ENCODE data around the gene PDE4A. TPM values are rescaled to one million over a fixed set of nuclear protein-coding genes. Genes with fewer than 3 reads are reported as not detected.
"Not testable (repeated sequence)": the region's sequence is repeated elsewhere in the genome, so short reads cannot be mapped to it uniquely, and the experiment has no call there.

Gene PDE4A
- total RNA-seq, 1 experiment from 2014 or later: 3.7 TPM

- CTCF ChIA-PET: no interaction called here
- no peak for DNase-seq
- no peak overlapping the region for H3K27ac Mint-ChIP-seq (ENCODE audit: unreplicated experiment)
- POLR2A ChIA-PET: no interaction called here
- Histone ChIP-seq H3K4me1 (no peaks in the 10 kb centered on the region), H3K9me3 (no peaks in the 10 kb centered on the region), H3K36me3 (ENCODE audit: control insufficient read depth, insufficient read depth, low read length) (no peaks in the 10 kb centered on the region), H3K27me3 (replicated peaks; ENCODE audit: control insufficient read depth, insufficient read depth, low read length) (no peaks in the 10 kb centered on the region), H3K4me3 (ENCODE audit: low read depth, low read length) (no peak overlapping the region)
- H3K9me3 Mint-ChIP-seq (ENCODE audit: unreplicated experiment): no peaks in the 10 kb centered on the region
- no TSS peak for BruUV-seq (replicated peaks)
- no peak for TF ChIP-seq CTCF (IDR thresholded peaks at IDR 0.05; ENCODE audit: insufficient read depth in 1 of 2, low read depth in 1 of 2, low read length in 1 of 2, severe bottlenecking in 1 of 2, unreplicated experiment in 1 of 2)
- peaks cover 8% of the 10 kb centered on the region for H3K4me1 Mint-ChIP-seq (ENCODE audit: low read depth, unreplicated experiment)
- H3K27me3 Mint-ChIP-seq (ENCODE audit: insufficient read depth, unreplicated experiment): no peaks in the 10 kb centered on the region
- H3K36me3 Mint-ChIP-seq (ENCODE audit: insufficient read depth, unreplicated experiment): no peaks in the 10 kb centered on the region
- intact Hi-C loops (cut with micrococcal nuclease; ENCODE audit: unreplicated experiment): no loop called here
- no peak overlapping the region for H3K4me3 Mint-ChIP-seq (ENCODE audit: unreplicated experiment)
Measured at GRCh38 chr19:10453852-10454251, 33.5 kb downstream of the PDE4A start.

- no peaks in the 10 kb centered on the region for H3K36me3 ChIP-seq (ENCODE audit: control insufficient read depth, insufficient read depth, low read length)
- no peak overlapping the region for H3K27ac Mint-ChIP-seq (ENCODE audit: unreplicated experiment)
- no peak overlapping the region for H3K4me3 ChIP-seq (ENCODE audit: low read depth, low read length)
- no TSS peak for BruUV-seq (replicated peaks)
- no peak overlapping the region for H3K4me3 Mint-ChIP-seq (ENCODE audit: unreplicated experiment)
- H3K27me3 ChIP-seq (replicated peaks; ENCODE audit: control insufficient read depth, insufficient read depth, low read length): no peaks in the 10 kb centered on the region
- peak in 1 of 2 experiments; percentile 31 for DNase-seq
- TF ChIP-seq CTCF (IDR thresholded peaks at IDR 0.05; ENCODE audit: insufficient read depth in 1 of 2, low read depth in 1 of 2, low read length in 1 of 2, severe bottlenecking in 1 of 2, unreplicated experiment in 1 of 2): no peak
- no peaks in the 10 kb centered on the region for H3K9me3 ChIP-seq
- peaks cover 8% of the 10 kb centered on the region for H3K4me1 Mint-ChIP-seq (ENCODE audit: low read depth, unreplicated experiment)
- intact Hi-C loops (cut with micrococcal nuclease; ENCODE audit: unreplicated experiment): no loop called here
- no peaks in the 10 kb centered on the region for H3K4me1 ChIP-seq
- no peaks in the 10 kb centered on the region for H3K36me3 Mint-ChIP-seq (ENCODE audit: insufficient read depth, unreplicated experiment)
- ChIA-PET POLR2A (no interaction called here), CTCF (no interaction called here)
- H3K9me3 Mint-ChIP-seq (ENCODE audit: unreplicated experiment): no peaks in the 10 kb centered on the region
- no peaks in the 10 kb centered on the region for H3K27me3 Mint-ChIP-seq (ENCODE audit: insufficient read depth, unreplicated experiment)
Measured at GRCh38 chr19:10454267-10454666, 33.9 kb downstream of the PDE4A start.

- H3K27me3 ChIP-seq (replicated peaks; ENCODE audit: control insufficient read depth, insufficient read depth, low read length); H3K27me3 Mint-ChIP-seq (ENCODE audit: insufficient read depth, unreplicated experiment); H3K4me3 ChIP-seq (ENCODE audit: low read depth, low read length); H3K4me1 ChIP-seq; H3K4me1 Mint-ChIP-seq (ENCODE audit: low read depth, unreplicated experiment); intact Hi-C loops (cut with micrococcal nuclease; ENCODE audit: unreplicated experiment); H3K4me3 Mint-ChIP-seq (ENCODE audit: unreplicated experiment); H3K36me3 ChIP-seq (ENCODE audit: control insufficient read depth, insufficient read depth, low read length); CTCF ChIA-PET; DNase-seq; BruUV-seq (replicated peaks); H3K9me3 Mint-ChIP-seq (ENCODE audit: unreplicated experiment); H3K27ac Mint-ChIP-seq (ENCODE audit: unreplicated experiment); POLR2A ChIA-PET; H3K36me3 Mint-ChIP-seq (ENCODE audit: insufficient read depth, unreplicated experiment); H3K9me3 ChIP-seq: not testable (repeated sequence)
Measured at GRCh38 chr19:10458733-10459132, 38.4 kb downstream of the PDE4A start.

- BruUV-seq (replicated peaks): no TSS peak
- H3K4me3 ChIP-seq (ENCODE audit: low read depth, low read length): no peak overlapping the region
- Mint-ChIP-seq H3K4me3 (ENCODE audit: unreplicated experiment) (peak overlapping the region; percentile 56), H3K9me3 (ENCODE audit: unreplicated experiment) (no peaks in the 10 kb centered on the region), H3K27ac (ENCODE audit: unreplicated experiment) (no peak overlapping the region), H3K4me1 (ENCODE audit: low read depth, unreplicated experiment) (no peaks in the 10 kb centered on the region), H3K36me3 (ENCODE audit: insufficient read depth, unreplicated experiment) (no peaks in the 10 kb centered on the region), H3K27me3 (ENCODE audit: insufficient read depth, unreplicated experiment) (no peaks in the 10 kb centered on the region)
- no peaks in the 10 kb centered on the region for H3K27me3 ChIP-seq (replicated peaks; ENCODE audit: control insufficient read depth, insufficient read depth, low read length)
- ChIA-PET POLR2A (no interaction called here), CTCF (no interaction called here)
- no peaks in the 10 kb centered on the region for H3K9me3 ChIP-seq
- no peak for TF ChIP-seq CTCF (IDR thresholded peaks at IDR 0.05; ENCODE audit: insufficient read depth in 1 of 2, low read depth in 1 of 2, low read length in 1 of 2, severe bottlenecking in 1 of 2, unreplicated experiment in 1 of 2)
- intact Hi-C loops (cut with micrococcal nuclease; ENCODE audit: unreplicated experiment): no loop called here
- no peak for DNase-seq
- H3K4me1 ChIP-seq: no peaks in the 10 kb centered on the region
- H3K36me3 ChIP-seq (ENCODE audit: control insufficient read depth, insufficient read depth, low read length): no peaks in the 10 kb centered on the region
Measured at GRCh38 chr19:10460714-10461046, 40.3 kb downstream of the PDE4A start.
